Measurements from ENCODE around the gene TCHP.

Gene TCHP

DNA sequence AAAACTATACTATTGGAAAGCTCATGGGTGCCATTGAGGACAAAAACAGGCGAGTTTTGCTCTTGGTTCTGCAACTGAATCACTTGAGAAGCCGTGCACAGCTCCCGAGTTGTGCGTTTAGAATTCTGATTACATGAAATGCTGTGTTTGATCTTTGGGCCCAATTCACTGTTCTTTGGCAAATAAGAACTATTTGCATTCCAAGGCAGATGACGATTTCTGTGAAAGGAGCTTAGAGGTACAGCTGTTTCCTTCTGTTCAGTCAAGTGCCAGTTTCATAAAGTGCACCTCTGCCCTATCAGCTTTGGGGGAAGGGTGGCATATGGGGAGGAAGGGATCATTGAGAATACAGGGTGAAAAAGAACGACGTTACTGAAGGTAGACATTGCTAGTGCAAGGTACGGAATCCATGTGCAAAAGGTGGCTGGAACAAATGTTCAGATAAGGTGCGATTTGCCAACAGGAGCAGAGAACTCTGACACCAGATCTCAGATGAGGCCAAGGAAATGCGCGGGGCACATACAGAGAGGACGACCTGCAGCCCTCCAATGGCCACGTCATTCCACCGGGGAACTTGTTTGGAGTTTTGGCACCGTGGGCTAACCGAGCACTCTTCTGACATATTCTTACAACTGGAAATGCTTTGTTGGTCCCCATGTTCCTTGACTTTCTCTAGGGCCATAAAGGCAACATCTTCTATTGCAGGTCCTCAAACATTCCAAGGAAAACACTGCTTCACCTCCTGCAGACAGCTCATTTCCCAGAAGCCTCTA lies 30.1 kb downstream of the TCHP start:
- FAIRE-seq (no peak), DNase-seq (ENCODE audit: insufficient read length) (no peak)

DNA sequence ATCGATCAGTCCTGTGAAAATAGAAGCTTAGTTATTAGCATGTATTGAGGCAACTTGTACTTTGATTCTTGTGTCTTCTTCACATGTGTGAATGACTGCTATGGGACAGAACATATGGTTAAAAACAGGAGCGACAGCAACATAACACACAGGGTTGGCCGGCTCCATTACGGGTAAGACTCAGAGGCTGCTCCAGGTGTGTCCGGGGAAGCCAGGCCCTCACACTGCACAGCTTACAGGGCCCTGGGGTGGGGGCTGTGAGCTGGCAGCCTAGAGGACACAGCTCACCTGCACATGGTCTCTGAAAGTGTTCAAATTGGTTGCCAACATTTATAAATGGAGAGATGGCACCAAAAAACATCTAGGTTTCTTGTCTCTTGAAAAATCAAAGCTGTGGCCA lies 31.1 kb downstream of the TCHP start:
- TF ChIP-seq TAF1 (IDR thresholded peaks at IDR 0.05; ENCODE audit: borderline replicate concordance, low read depth, low read length) (no peak), POLR2A (IDR thresholded peaks at IDR 0.05; ENCODE audit: low read depth, low read length) (no peak), POLR2AphosphoS5 (IDR thresholded peaks at IDR 0.05; ENCODE audit: low read depth, low read length) (no peak)
- DNase-seq (ENCODE audit: insufficient read length): no peak
- no peak for FAIRE-seq

More for the DNA sequence above, 30.1 kb downstream of the TCHP start:
- no peak for TF ChIP-seq POLR2AphosphoS5 (IDR thresholded peaks at IDR 0.05; ENCODE audit: low read depth, low read length)
- no peak for TF ChIP-seq TAF1 (IDR thresholded peaks at IDR 0.05; ENCODE audit: borderline replicate concordance, low read depth, low read length)
- TF ChIP-seq POLR2A (IDR thresholded peaks at IDR 0.05; ENCODE audit: low read depth, low read length): no peak

DNA sequence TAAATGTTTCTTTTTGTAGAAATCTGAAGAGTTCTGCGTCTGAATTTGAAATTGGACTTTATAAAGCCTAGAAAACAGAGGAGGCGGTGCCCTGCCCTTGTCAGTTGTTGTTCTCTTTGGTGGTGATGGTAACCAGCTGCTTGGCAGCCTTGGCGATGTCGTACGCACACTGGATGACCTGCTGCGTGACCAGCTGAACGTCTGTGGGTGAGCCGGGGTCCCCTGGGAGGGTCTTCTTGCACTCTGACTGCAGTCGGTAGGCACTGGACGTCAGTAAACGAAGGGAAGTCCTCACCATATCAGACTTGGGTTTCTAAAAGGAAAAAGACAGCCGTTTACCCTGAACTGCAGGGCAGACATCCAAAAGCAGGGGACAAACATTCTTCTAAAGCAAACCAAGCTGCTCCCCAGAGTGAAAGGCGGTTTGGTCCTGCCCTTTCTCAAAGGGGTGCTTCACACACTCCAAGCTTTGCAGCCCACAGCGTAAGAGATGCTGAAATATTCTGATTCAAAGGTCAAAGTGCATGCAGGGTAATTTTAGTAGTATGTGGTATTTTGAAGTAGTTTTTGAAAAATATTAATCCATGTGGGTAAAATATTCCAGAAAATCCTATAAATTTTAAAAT lies 32.9 kb downstream of the TCHP start:
- DNase-seq (ENCODE audit: insufficient read length) (no peak), FAIRE-seq (no peak)
- TF ChIP-seq POLR2A (IDR thresholded peaks at IDR 0.05; ENCODE audit: low read depth, low read length) (no peak), TAF1 (IDR thresholded peaks at IDR 0.05; ENCODE audit: borderline replicate concordance, low read depth, low read length) (no peak), POLR2AphosphoS5 (IDR thresholded peaks at IDR 0.05; ENCODE audit: low read depth, low read length) (no peak)

DNA sequence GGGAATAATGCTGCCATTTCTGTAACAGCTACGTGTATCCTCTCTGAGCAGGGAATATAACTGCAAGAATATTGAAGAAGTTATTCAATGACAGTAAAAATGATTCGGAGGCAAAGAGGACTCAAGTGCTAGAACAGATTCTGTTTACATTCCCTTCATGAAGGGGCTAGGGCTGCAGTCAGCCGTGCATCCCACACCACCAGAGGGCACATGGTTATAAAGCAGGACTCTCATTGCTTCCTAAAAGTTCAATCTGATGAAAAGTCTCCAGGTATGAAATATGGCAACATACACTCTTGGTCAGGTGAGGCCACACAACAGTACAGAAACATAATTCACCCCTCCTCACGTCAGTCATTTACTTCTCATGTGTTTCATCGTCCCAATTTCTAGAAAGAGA lies 34.0 kb downstream of the TCHP start:
- no peak for DNase-seq (ENCODE audit: insufficient read length)
- TF ChIP-seq POLR2A (IDR thresholded peaks at IDR 0.05; ENCODE audit: low read depth, low read length) (no peak), POLR2AphosphoS5 (IDR thresholded peaks at IDR 0.05; ENCODE audit: low read depth, low read length) (no peak), TAF1 (IDR thresholded peaks at IDR 0.05; ENCODE audit: borderline replicate concordance, low read depth, low read length) (no peak)
- no peak for FAIRE-seq

DNA sequence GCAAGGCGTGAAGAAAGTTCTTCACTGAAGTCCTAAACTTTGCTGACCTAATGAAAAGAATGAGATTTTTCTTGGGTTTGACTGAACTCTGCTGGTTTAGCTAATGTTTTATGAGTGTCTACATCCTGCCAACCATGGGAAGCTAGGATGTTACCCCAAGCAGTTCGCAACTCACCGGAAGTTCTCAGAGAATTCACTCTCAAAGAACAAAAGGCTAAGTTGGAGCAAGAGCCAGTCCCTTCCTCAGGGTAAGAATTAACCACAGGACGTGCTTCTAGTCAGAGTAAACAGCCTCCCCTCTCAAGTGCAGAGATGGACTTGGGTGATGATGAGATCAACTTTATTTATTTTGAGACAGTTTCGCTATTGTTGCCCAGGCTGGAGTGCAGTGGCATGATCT lies 37.3 kb downstream of the TCHP start:
- TF ChIP-seq TAF1 (IDR thresholded peaks at IDR 0.05; ENCODE audit: borderline replicate concordance, low read depth, low read length) (no peak), POLR2A (IDR thresholded peaks at IDR 0.05; ENCODE audit: low read depth, low read length) (no peak), POLR2AphosphoS5 (IDR thresholded peaks at IDR 0.05; ENCODE audit: low read depth, low read length) (no peak)

DNA sequence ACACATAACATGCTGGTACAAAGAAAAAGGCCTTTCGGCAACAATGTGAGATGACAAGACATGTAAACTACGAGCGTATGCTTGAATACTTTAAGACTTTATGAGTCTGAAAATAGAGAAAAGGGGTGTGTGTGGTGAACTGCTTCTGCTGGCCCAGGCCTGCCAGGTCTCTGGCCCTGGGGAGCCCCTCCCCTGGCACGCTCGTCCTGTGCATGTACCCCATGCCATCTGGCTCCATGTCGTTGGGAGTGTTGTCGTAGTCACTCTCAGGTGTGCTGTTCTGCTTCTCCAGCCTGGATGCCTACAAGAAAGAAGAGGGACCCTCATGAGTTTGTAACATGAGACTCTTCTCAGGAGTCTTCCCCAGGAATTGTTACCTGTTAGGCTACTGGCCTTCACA lies 38.9 kb downstream of the TCHP start:
- FAIRE-seq (no peak), DNase-seq (ENCODE audit: insufficient read length) (no peak)
- TF ChIP-seq POLR2AphosphoS5 (IDR thresholded peaks at IDR 0.05; ENCODE audit: low read depth, low read length) (no peak), TAF1 (IDR thresholded peaks at IDR 0.05; ENCODE audit: borderline replicate concordance, low read depth, low read length) (no peak), POLR2A (IDR thresholded peaks at IDR 0.05; ENCODE audit: low read depth, low read length) (no peak)

More for the DNA sequence above, 37.3 kb downstream of the TCHP start:
- DNase-seq (ENCODE audit: insufficient read length) (no peak), FAIRE-seq (no peak)

DNA sequence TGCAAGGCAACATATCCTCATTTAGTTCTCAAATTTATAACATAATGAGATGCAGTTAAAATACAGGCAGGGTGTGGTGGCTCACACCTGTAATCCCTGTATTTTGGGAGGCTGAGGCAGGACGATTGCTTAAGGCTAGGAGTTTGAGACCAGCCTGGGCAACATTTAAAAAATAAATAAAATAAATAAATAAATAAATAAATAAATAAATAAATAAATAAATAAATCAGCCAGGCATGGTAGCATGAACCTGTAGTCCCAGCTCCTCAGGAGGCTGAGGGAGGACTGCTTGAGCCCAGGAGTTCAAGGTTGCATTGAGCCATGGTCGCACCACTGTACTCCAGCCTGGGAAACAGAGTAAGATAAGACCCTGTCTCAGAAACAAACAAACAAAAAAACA lies 39.4 kb downstream of the TCHP start:
- no peak for FAIRE-seq
- TF ChIP-seq TAF1 (IDR thresholded peaks at IDR 0.05; ENCODE audit: borderline replicate concordance, low read depth, low read length) (no peak), POLR2AphosphoS5 (IDR thresholded peaks at IDR 0.05; ENCODE audit: low read depth, low read length) (no peak), POLR2A (IDR thresholded peaks at IDR 0.05; ENCODE audit: low read depth, low read length) (no peak)
- DNase-seq (ENCODE audit: insufficient read length): no peak

DNA sequence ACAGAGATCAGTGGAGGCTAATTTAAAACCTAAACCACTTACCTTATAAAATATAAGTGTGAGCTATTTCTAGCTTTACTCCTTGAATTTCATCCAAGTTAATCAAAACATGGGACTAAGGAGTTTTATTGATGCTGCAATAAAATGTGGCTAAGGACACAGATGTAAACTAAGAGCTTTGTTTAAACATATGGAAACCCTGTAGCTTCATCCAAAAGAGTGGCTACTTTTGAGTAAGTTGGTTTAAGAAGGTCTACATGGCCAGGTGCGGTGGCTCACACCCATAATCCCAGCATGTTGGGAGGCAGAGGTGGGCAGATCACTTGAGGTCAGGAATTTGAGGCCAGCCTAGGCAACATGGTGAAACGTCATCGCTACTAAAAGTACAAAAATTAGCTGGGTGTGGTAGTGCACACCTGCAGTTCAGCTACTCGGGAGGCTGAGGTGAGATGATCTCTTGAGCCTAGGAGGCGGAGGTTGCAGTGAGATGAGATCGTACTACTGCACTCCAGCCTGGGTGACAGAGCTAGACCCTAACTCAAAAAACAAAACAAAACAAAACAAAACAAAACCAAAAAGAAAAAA lies 40.4 kb downstream of the TCHP start:
- TF ChIP-seq POLR2A (IDR thresholded peaks at IDR 0.05; ENCODE audit: low read depth, low read length) (no peak), TAF1 (IDR thresholded peaks at IDR 0.05; ENCODE audit: borderline replicate concordance, low read depth, low read length) (no peak), POLR2AphosphoS5 (IDR thresholded peaks at IDR 0.05; ENCODE audit: low read depth, low read length) (no peak)
- FAIRE-seq (no peak), DNase-seq (ENCODE audit: insufficient read length) (no peak)

DNA sequence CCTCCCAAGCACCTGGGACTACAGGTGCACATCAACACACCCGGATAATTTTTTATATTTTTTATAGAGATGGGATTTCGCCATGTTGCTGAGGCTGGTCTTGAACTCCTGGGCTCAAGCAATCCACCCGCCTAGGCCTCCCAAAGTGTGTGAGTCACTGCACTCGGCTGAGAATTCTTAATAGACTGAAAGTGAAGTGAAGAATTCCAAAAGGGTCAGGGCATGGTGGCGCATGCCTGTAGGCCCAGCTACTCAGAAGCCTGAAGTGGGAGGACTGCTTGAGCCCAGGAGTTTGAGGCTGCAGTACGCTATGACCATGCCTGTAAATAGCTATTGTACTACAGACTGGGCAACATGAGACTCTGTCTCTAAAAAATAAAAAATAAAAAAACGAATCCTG lies 43.7 kb downstream of the TCHP start:
- FAIRE-seq (no peak), DNase-seq (ENCODE audit: insufficient read length) (no peak)
- no peak for TF ChIP-seq POLR2A (IDR thresholded peaks at IDR 0.05; ENCODE audit: low read depth, low read length)
- TF ChIP-seq POLR2AphosphoS5 (IDR thresholded peaks at IDR 0.05; ENCODE audit: low read depth, low read length): no peak
- TF ChIP-seq TAF1 (IDR thresholded peaks at IDR 0.05; ENCODE audit: borderline replicate concordance, low read depth, low read length): no peak

DNA sequence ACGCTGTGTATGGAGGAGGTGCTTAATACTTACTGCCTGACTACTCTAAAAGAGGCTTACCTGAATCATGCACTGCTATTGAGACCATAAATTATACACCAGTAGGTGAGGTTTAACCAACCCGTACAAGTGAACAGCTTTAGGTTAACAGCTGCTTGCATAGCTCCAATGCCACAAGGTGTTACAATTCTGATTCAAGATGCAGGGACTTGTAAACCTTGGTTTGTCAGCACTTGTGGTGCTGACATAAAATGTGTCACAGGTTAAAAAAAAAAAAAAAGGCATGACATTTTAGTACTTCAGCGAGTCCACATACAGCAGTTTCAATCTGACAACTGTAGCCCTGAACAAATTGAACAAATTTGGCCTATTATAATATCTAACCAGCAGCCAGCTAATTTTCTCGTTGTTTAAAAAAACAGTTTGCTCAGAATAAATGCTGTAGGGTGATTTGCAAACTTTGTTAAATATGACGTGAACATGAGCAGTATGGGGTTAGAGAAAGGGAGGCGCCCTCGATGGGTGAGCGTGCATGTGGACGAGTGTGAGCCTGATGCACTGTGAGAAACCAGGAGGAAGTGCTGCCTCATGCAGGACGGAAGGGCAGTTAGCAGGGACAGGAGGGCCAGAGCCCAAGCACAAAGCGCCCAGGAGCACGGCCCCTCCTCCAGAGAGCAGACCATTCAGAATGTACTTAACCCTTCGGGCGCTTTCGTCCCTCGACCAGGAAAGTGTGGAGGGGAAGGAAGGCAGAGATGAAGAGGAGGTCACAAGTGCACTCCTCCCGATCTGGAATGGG lies 44.7 kb downstream of the TCHP start:
- FAIRE-seq (no peak), DNase-seq (ENCODE audit: insufficient read length) (no peak)
- TF ChIP-seq POLR2A (IDR thresholded peaks at IDR 0.05; ENCODE audit: low read depth, low read length) (no peak), TAF1 (IDR thresholded peaks at IDR 0.05; ENCODE audit: borderline replicate concordance, low read depth, low read length) (0 out of 2 replicates have a peak, but pooled peaks have one; percentile 15), POLR2AphosphoS5 (IDR thresholded peaks at IDR 0.05; ENCODE audit: low read depth, low read length) (no peak)

DNA sequence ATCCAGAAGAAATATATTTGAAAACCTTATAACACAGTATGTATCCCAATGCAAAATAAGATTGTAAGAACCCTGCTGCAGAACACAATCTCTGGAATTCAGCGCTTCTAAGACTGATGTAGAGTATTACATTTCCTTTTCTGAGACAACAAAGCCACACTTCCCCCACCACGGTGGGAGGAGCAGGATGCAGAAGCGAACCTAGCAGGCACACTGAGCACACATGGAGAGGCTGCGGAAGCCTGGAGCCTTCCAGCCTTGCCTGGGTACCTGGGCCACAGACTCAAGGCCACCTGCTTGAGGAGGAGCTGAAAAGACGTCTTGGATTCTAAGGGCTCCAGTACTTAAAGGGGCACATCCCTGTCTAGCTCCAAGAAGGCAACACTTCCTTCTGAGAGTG lies 46.4 kb downstream of the TCHP start:
- FAIRE-seq (no peak), DNase-seq (ENCODE audit: insufficient read length) (no peak)
- TF ChIP-seq TAF1 (IDR thresholded peaks at IDR 0.05; ENCODE audit: borderline replicate concordance, low read depth, low read length): no peak

Measured in GM12892 (cell line).